H9 (cell line): ENCODE data around the gene IQGAP2. TPM values are rescaled to one million over a fixed set of nuclear protein-coding genes. Genes with fewer than 3 reads are reported as not detected.

Source experiments
- DNase-seq: peaks from one replicate; pipeline ENCODE4 v3.0.0-alpha.2; 2017
- H2AFZ ChIP-seq: one replicate; pipeline ENCODE4 v1.6.1; 2013; ENCODE audit warnings: mild to moderate bottlenecking, low read length, control low read depth, moderate library complexity
- H2AK5ac ChIP-seq: 2 replicates; pipeline ENCODE4 v1.6.1; 2013; ENCODE audit warnings: low read length, control low read depth, mixed read lengths; ENCODE audit not compliant: insufficient read length
- H2BK120ac ChIP-seq: one replicate; pipeline ENCODE4 v1.6.1; 2013; ENCODE audit warnings: low read depth, mild to moderate bottlenecking, low read length, control low read depth, inconsistent platforms; ENCODE audit not compliant: poor library complexity, severe bottlenecking
- H2BK12ac ChIP-seq: 2 replicates; pipeline ENCODE4 v1.6.1; 2013; ENCODE audit warnings: low read length, control low read depth, mixed read lengths, low read depth; ENCODE audit not compliant: insufficient read length
- H2BK15ac ChIP-seq: 2 replicates; pipeline ENCODE4 v1.6.1; 2013; ENCODE audit warnings: low read depth, low read length, control low read depth
- H2BK20ac ChIP-seq: one replicate; pipeline ENCODE4 v1.6.1; 2013; ENCODE audit warnings: low read depth, mild to moderate bottlenecking, low read length, control low read depth, inconsistent platforms; ENCODE audit not compliant: poor library complexity, severe bottlenecking
- H2BK5ac ChIP-seq: 2 replicates; pipeline ENCODE4 v1.6.1; 2013; ENCODE audit warnings: low read length, control low read depth, mixed read lengths; ENCODE audit not compliant: insufficient read length
- H3K14ac ChIP-seq: 2 replicates; pipeline ENCODE4 v1.6.1; 2013; ENCODE audit warnings: low read length, control low read depth; ENCODE audit not compliant: insufficient read depth
- H3K18ac ChIP-seq: 2 replicates; pipeline ENCODE4 v1.6.1; 2013; ENCODE audit warnings: low read depth, mild to moderate bottlenecking, mixed read lengths, low read length, control low read depth; ENCODE audit not compliant: insufficient read length
- H3K23ac ChIP-seq: 2 replicates; pipeline ENCODE4 v1.6.1; 2013; ENCODE audit warnings: low read length, control low read depth, mixed read lengths, low read depth; ENCODE audit not compliant: insufficient read length
- H3K23me2 ChIP-seq: 2 replicates; pipeline ENCODE4 v1.6.1; 2013; ENCODE audit warnings: low read depth, mild to moderate bottlenecking, mixed read lengths, low read length, control low read depth; ENCODE audit not compliant: insufficient read length, poor library complexity, severe bottlenecking
- H3K27ac ChIP-seq: 2 replicates; pipeline ENCODE4 v1.5.1; 2013; ENCODE audit warnings: low read length, control low read depth, mixed read lengths, low read depth; ENCODE audit not compliant: insufficient read length
- H3K27me3 ChIP-seq: 2 replicates; pipeline ENCODE4 v1.6.1; 2013; ENCODE audit warnings: low read length, control low read depth, inconsistent platforms; ENCODE audit not compliant: insufficient read depth
- H3K4ac ChIP-seq: 2 replicates; pipeline ENCODE4 v1.6.1; 2013; ENCODE audit warnings: low read depth, mild to moderate bottlenecking, control low read depth, inconsistent platforms, low read length, moderate library complexity
- H3K4me1 ChIP-seq: 2 replicates; pipeline ENCODE4 v1.6.1; 2013; ENCODE audit warnings: low read length, control low read depth, inconsistent platforms; ENCODE audit not compliant: insufficient read depth
- H3K4me2 ChIP-seq: 2 replicates; pipeline ENCODE4 v1.6.1; 2013; ENCODE audit warnings: low read length, control low read depth, mixed read lengths; ENCODE audit not compliant: insufficient read length, insufficient read depth
- H3K56ac ChIP-seq: 2 replicates; pipeline ENCODE4 v1.6.1; 2013; ENCODE audit warnings: low read depth, mild to moderate bottlenecking, mixed read lengths, low read length, control low read depth; ENCODE audit not compliant: insufficient read length
- H3K79me1 ChIP-seq: 2 replicates; pipeline ENCODE4 v1.6.1; 2013; ENCODE audit warnings: low read depth, mild to moderate bottlenecking, moderate library complexity, low read length, control low read depth, inconsistent platforms; ENCODE audit not compliant: insufficient read depth, poor library complexity, severe bottlenecking
- H3K79me2 ChIP-seq: 2 replicates; pipeline ENCODE4 v1.6.1; 2013; ENCODE audit warnings: low read length, control low read depth, inconsistent platforms; ENCODE audit not compliant: insufficient read depth
- H3K9ac ChIP-seq: 2 replicates; pipeline ENCODE4 v1.6.1; 2013; ENCODE audit warnings: low read length, control low read depth, mixed read lengths; ENCODE audit not compliant: insufficient read length; ENCODE audit errors: extremely low read depth
- H3K9me3 ChIP-seq: one replicate; pipeline ENCODE4 v1.6.1; 2013; ENCODE audit warnings: low read depth, low read length, inconsistent platforms; ENCODE audit not compliant: control insufficient read depth
- H3T11ph ChIP-seq: one replicate; pipeline ENCODE4 v1.6.1; 2013; ENCODE audit warnings: mild to moderate bottlenecking, low read length, control low read depth, inconsistent platforms
- H4K20me1 ChIP-seq: one replicate; pipeline ENCODE4 v1.6.1; 2013; ENCODE audit not compliant: control insufficient read depth, insufficient read length, insufficient read depth
- H4K5ac ChIP-seq: 2 replicates; pipeline ENCODE4 v1.6.1; 2013; ENCODE audit warnings: low read depth, mild to moderate bottlenecking, mixed read lengths, low read length, control low read depth; ENCODE audit not compliant: insufficient read length
- H4K8ac ChIP-seq: replicated peaks from 2 replicates; pipeline ENCODE4 v1.6.1; 2013; ENCODE audit warnings: low read length, control low read depth, mixed read lengths, low read depth; ENCODE audit not compliant: insufficient read length
- H4K91ac ChIP-seq: 2 replicates; pipeline ENCODE4 v1.6.1; 2013; ENCODE audit warnings: low read depth, mild to moderate bottlenecking, moderate library complexity, mixed read lengths, low read length, control low read depth; ENCODE audit not compliant: insufficient read length
- H3K27ac Mint-ChIP-seq, 3 experiments: 2 replicates in 2 of 3; 3 replicates in 1 of 3; pipeline ENCODE4 v1.8.0; 2020 to 2021; ENCODE audit warnings: mixed read lengths in 3 of 3, mild to moderate bottlenecking in 1 of 3, moderate library complexity in 1 of 3
- H3K27me3 Mint-ChIP-seq: 2 replicates; pipeline ENCODE4 v1.8.0; 2021; ENCODE audit warnings: low read depth, mild to moderate bottlenecking, moderate library complexity, mixed read lengths
- H3K36me3 Mint-ChIP-seq, 3 experiments: 2 replicates in 2 of 3; 3 replicates in 1 of 3; pipeline ENCODE4 v1.8.0; 2020 to 2021; ENCODE audit warnings: low read depth in 3 of 3, mixed read lengths in 3 of 3; ENCODE audit not compliant: insufficient read depth in 1 of 3
- H3K4me1 Mint-ChIP-seq, 2 experiments: 2 replicates each; pipeline ENCODE4 v1.8.0; 2020; ENCODE audit warnings: mixed read lengths in 2 of 2
- H3K4me3 Mint-ChIP-seq, 2 experiments: 2 replicates in 1 of 2; 3 replicates in 1 of 2; pipeline ENCODE4 v1.8.0; 2020 to 2021; ENCODE audit warnings: mild to moderate bottlenecking in 2 of 2, mixed read lengths in 2 of 2, moderate library complexity in 1 of 2
- H3K9me3 Mint-ChIP-seq, 2 experiments: 2 replicates in 1 of 2; 3 replicates in 1 of 2; pipeline ENCODE4 v1.8.0; 2020; ENCODE audit warnings: mild to moderate bottlenecking in 2 of 2, mixed read lengths in 2 of 2, moderate library complexity in 1 of 2
- WGBS: extraction: QIAGEN DNeasy Blood & Tissue Kit; methylation state at CpG from one replicate; pipeline ENCODE4 v1.1.7; 2013; ENCODE audit warnings: missing lambda C conversion rate, low lambda C conversion rate, mixed read lengths; ENCODE audit not compliant: insufficient read length; ENCODE audit errors: extremely low coverage; 5-methylcytosine and 5-hydroxymethylcytosine counted together
- total RNA-seq: library from RNA; stranded (reverse); gene quantifications from 2 replicates; pipeline ENCODE4 v1.2.1, GENCODE V29; 2021
- TF ChIP-seq, protein P1 (sequence below): fragments of 200-600 bp; sonication (generic); conservative IDR thresholded peaks from 3 replicates; pipeline ENCODE4 v1.8.0; 2021; ENCODE audit warnings: antibody characterized with exemption, mild to moderate bottlenecking

The IQGAP2 gene
- total RNA-seq, 1 experiment from 2014 or later = 22.5 TPM

DNA sequence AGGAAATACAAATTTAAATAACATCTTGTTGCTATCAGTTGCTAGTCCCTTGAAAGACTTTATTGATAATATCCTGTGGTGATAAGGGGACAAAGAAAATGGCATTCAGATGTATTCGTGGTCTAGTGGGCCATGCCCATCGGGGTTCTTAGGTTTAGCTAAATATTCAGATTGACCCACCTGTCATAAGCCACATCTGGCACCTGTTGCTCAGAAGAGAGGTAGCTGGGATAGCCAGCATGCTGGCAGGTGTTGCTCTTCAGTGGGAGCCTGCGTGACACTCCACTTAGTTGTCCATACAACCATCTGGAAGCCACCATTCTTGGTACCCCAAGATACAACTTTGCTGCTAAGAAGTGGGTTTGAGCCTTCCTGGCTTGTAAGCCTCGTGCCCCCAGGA is 183.4 kb downstream of the IQGAP2 start:
- Histone ChIP-seq H2AK5ac (no peak overlapping the region), H4K8ac (no peak overlapping the region), H3K4ac (no peak overlapping the region), H4K5ac (no peak overlapping the region), H2BK12ac (no peak overlapping the region), H4K91ac (no peak overlapping the region), H2AFZ (no peak overlapping the region), H3K14ac (no peak overlapping the region), H2BK20ac (no peak overlapping the region), H3K79me1 (no peaks in the 10 kb centered on the region), H4K20me1 (peaks cover 2% of the 10 kb centered on the region), H3K23me2 (no peaks in the 10 kb centered on the region), H3K56ac (no peak overlapping the region), H3K23ac (no peak overlapping the region), H2BK5ac (no peak overlapping the region), H2BK120ac (no peak overlapping the region), H2BK15ac (no peak overlapping the region), H3K27ac (no peak overlapping the region), H3K9me3 (no peaks in the 10 kb centered on the region), H3K4me1 (peaks cover 5% of the 10 kb centered on the region; the same call in 1 of the 2 replicates), H3K9ac (no peak overlapping the region), H3K4me2 (no peak overlapping the region), H3K18ac (no peak overlapping the region), H3K79me2 (no peaks in the 10 kb centered on the region), H3K27me3 (no peaks in the 10 kb centered on the region), H3T11ph (no peak overlapping the region)
- H3K27ac Mint-ChIP-seq = no peak overlapping the region
- H3K9me3 Mint-ChIP-seq = no peaks in the 10 kb centered on the region
- peaks cover 0 to 2% (median under 1%) of the 10 kb centered on the region in 3 experiments; a peak in 1 of 7 replicates for H3K36me3 Mint-ChIP-seq
- H3K4me3 Mint-ChIP-seq = no peak overlapping the region
- H3K27me3 Mint-ChIP-seq = no peaks in the 10 kb centered on the region
- DNase-seq = no peak
- no CpG with 5 or more reads among the region's 4 CpGs for WGBS
- TF ChIP-seq, protein P1, sequence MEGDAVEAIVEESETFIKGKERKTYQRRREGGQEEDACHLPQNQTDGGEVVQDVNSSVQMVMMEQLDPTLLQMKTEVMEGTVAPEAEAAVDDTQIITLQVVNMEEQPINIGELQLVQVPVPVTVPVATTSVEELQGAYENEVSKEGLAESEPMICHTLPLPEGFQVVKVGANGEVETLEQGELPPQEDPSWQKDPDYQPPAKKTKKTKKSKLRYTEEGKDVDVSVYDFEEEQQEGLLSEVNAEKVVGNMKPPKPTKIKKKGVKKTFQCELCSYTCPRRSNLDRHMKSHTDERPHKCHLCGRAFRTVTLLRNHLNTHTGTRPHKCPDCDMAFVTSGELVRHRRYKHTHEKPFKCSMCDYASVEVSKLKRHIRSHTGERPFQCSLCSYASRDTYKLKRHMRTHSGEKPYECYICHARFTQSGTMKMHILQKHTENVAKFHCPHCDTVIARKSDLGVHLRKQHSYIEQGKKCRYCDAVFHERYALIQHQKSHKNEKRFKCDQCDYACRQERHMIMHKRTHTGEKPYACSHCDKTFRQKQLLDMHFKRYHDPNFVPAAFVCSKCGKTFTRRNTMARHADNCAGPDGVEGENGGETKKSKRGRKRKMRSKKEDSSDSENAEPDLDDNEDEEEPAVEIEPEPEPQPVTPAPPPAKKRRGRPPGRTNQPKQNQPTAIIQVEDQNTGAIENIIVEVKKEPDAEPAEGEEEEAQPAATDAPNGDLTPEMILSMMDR = no peak
- peaks cover 7 to 8% of the 10 kb centered on the region in 2 experiments for H3K4me1 Mint-ChIP-seq
